Osteoblast (primary cell): ENCODE data around the gene ESPN. TPM values are rescaled to one million over a fixed set of nuclear protein-coding genes. Genes with fewer than 3 reads are reported as not detected.
A peak's percentile ranks its signal among the peaks of the same experiment; 100 is the strongest.

Experiments
- DNase-seq: peaks from one replicate; pipeline ENCODE4 v3.0.0; 2011; ENCODE audit warnings: low spot score, mixed read lengths; ENCODE audit not compliant: insufficient read length; ENCODE audit errors: missing footprints
- H2AFZ ChIP-seq: 2 replicates; pipeline ENCODE4 v1.6.0; 2011; ENCODE audit warnings: mild to moderate bottlenecking, low read length
- H3K27ac ChIP-seq: 2 replicates; pipeline ENCODE4 v1.5.1; 2011; ENCODE audit warnings: mild to moderate bottlenecking, low read depth, low read length, moderate library complexity
- H3K27me3 ChIP-seq: 2 replicates; pipeline ENCODE4 v1.6.0; 2012; ENCODE audit warnings: mild to moderate bottlenecking, control low read depth, inconsistent platforms, low read length, moderate library complexity; ENCODE audit not compliant: insufficient read depth
- H3K36me3 ChIP-seq: 2 replicates; pipeline ENCODE4 v1.5.1; 2011; ENCODE audit warnings: mild to moderate bottlenecking, low read length, control low read depth, moderate library complexity; ENCODE audit not compliant: insufficient read depth
- H3K4me1 ChIP-seq: 2 replicates; pipeline ENCODE4 v1.5.1; 2011; ENCODE audit warnings: mild to moderate bottlenecking, low read length, control low read depth, moderate library complexity; ENCODE audit not compliant: insufficient read depth
- H3K4me2 ChIP-seq: 2 replicates; pipeline ENCODE4 v1.6.0; 2011; ENCODE audit warnings: mild to moderate bottlenecking, low read length; ENCODE audit not compliant: insufficient read depth
- H3K4me3 ChIP-seq: fragments of 200-600 bp; sonication (generic); 3 replicates; pipeline ENCODE4 v1.5.1; 2012; ENCODE audit warnings: mild to moderate bottlenecking, low read length, inconsistent platforms; ENCODE audit not compliant: insufficient read depth
- H3K79me2 ChIP-seq: 2 replicates; pipeline ENCODE4 v1.6.0; 2012; ENCODE audit warnings: mild to moderate bottlenecking, low read length, control low read depth, inconsistent platforms; ENCODE audit not compliant: insufficient read depth
- H3K9me3 ChIP-seq: 2 replicates; pipeline ENCODE4 v1.5.1; 2011; ENCODE audit warnings: low read depth, low read length, control low read depth
- H4K20me1 ChIP-seq: 2 replicates; pipeline ENCODE4 v1.6.0; 2012; ENCODE audit warnings: mild to moderate bottlenecking, low read length, control low read depth; ENCODE audit not compliant: insufficient read depth
- CTCF ChIP-seq: IDR thresholded peaks from 2 replicates; pipeline ENCODE4 v1.5.1; 2011; ENCODE audit warnings: mild to moderate bottlenecking, low read depth, low read length, moderate library complexity; ENCODE audit errors: extremely low read depth
- total RNA-seq: library from RNA; depleted of rRNA; stranded (reverse); fragments of >200 nt; gene quantifications from 2 replicates; pipeline ENCODE4 v1.2.3, GENCODE V29; 2012

The ESPN gene
- total RNA-seq, 1 donor, result not detected

GRCh38 chr1:6460301-6461050 lies 35.9 kb downstream of the ESPN start:
- no peak for TF ChIP-seq CTCF
- H3K27ac ChIP-seq, result no peak overlapping the region
- H3K4me2 ChIP-seq, result no peak overlapping the region
- H3K4me1 ChIP-seq, result no peaks in the 10 kb centered on the region
- H3K27me3 ChIP-seq, result peaks cover 8% of the 10 kb centered on the region
- no peak overlapping the region for H2AFZ ChIP-seq
- H3K4me3 ChIP-seq, result no peak overlapping the region
- DNase-seq, result peak; percentile 93
- no peaks in the 10 kb centered on the region for H4K20me1 ChIP-seq
- no peaks in the 10 kb centered on the region for H3K9me3 ChIP-seq
- peaks cover 8% of the 10 kb centered on the region for H3K36me3 ChIP-seq
- H3K79me2 ChIP-seq, result no peaks in the 10 kb centered on the region

- H3K9me3 ChIP-seq, result no peaks in the 10 kb centered on the region
- TF ChIP-seq CTCF, result no peak
- DNase-seq, result no peak
- H3K27ac ChIP-seq, result no peak overlapping the region
- no peaks in the 10 kb centered on the region for H4K20me1 ChIP-seq
- no peaks in the 10 kb centered on the region for H3K79me2 ChIP-seq
- no peaks in the 10 kb centered on the region for H3K4me1 ChIP-seq
- H3K36me3 ChIP-seq, result peaks cover 8% of the 10 kb centered on the region
- peaks cover 4% of the 10 kb centered on the region for H3K27me3 ChIP-seq
- H3K4me3 ChIP-seq, result no peak overlapping the region
- H3K4me2 ChIP-seq, result no peak overlapping the region
- H2AFZ ChIP-seq, result no peak overlapping the region
Observed at GRCh38 chr1:6461051-6461530, 36.5 kb downstream of the ESPN start.

- Histone ChIP-seq H3K9me3 (no peaks in the 10 kb centered on the region), H4K20me1 (no peaks in the 10 kb centered on the region), H3K79me2 (no peaks in the 10 kb centered on the region), H3K4me1 (no peaks in the 10 kb centered on the region), H3K36me3 (peaks cover 8% of the 10 kb centered on the region), H3K4me2 (no peak overlapping the region), H3K27ac (no peak overlapping the region), H2AFZ (no peak overlapping the region), H3K27me3 (peaks cover 1% of the 10 kb centered on the region), H3K4me3 (no peak overlapping the region)
- peak; percentile 88 for DNase-seq
- no peak for TF ChIP-seq CTCF
Observed at GRCh38 chr1:6461538-6462411, 37.2 kb downstream of the ESPN start.
